Measurements from ENCODE around the gene PRICKLE2. TPM values are rescaled to one million over a fixed set of nuclear protein-coding genes. Genes with fewer than 3 reads are reported as not detected.

Gene PRICKLE2
- total RNA-seq, 1 donor from 2014 or later, result 5.1 TPM

- no peak for DNase-seq (ENCODE audit: low read depth)
- peak; percentile 32 for TF ChIP-seq CTCF (conservative IDR thresholded peaks at IDR 0.05; ENCODE audit: low read depth, low read length)
- no peak overlapping the region for H3K4me3 ChIP-seq (ENCODE audit: low read depth, low read length)
Observed at GRCh38 chr3:64221571-64222257, 3.6 kb downstream of the PRICKLE2 start.

GRCh38 chr3:64220161-64220914, 4.9 kb downstream of the PRICKLE2 start:
- no peak for TF ChIP-seq CTCF (conservative IDR thresholded peaks at IDR 0.05; ENCODE audit: low read depth, low read length)
- peak; percentile 51 for DNase-seq (ENCODE audit: low read depth)
- H3K4me3 ChIP-seq (ENCODE audit: low read depth, low read length), result no peak overlapping the region

- DNase-seq (ENCODE audit: low read depth), result no peak
- no peak overlapping the region for H3K4me3 ChIP-seq (ENCODE audit: low read depth, low read length)
- no peak for TF ChIP-seq CTCF (conservative IDR thresholded peaks at IDR 0.05; ENCODE audit: low read depth, low read length)
Observed at GRCh38 chr3:64218746-64219145, 6.5 kb downstream of the PRICKLE2 start.

- H3K4me3 ChIP-seq (ENCODE audit: low read depth, low read length), result no peak overlapping the region
- no peak for DNase-seq (ENCODE audit: low read depth)
- no peak for TF ChIP-seq CTCF (conservative IDR thresholded peaks at IDR 0.05; ENCODE audit: low read depth, low read length)
Observed at GRCh38 chr3:64218329-64218728, 6.9 kb downstream of the PRICKLE2 start.

- no peak for TF ChIP-seq CTCF (conservative IDR thresholded peaks at IDR 0.05; ENCODE audit: low read depth, low read length)
- no peak for DNase-seq (ENCODE audit: low read depth)
- no peak overlapping the region for H3K4me3 ChIP-seq (ENCODE audit: low read depth, low read length)
Observed at GRCh38 chr3:64216274-64217147, 8.8 kb downstream of the PRICKLE2 start.

- H3K4me3 ChIP-seq (ENCODE audit: low read depth, low read length), result no peak overlapping the region
- no peak for DNase-seq (ENCODE audit: low read depth)
- TF ChIP-seq CTCF (conservative IDR thresholded peaks at IDR 0.05; ENCODE audit: low read depth, low read length), result no peak
Observed at GRCh38 chr3:64215559-64215958, 9.7 kb downstream of the PRICKLE2 start.

Measured in epithelial cell of proximal tubule (primary cell).